HuH-7 (cell line): Measurements from ENCODE around the gene NAP1L2.
"Not testable (repeated sequence)": the region's sequence is repeated elsewhere in the genome, so short reads cannot be mapped to it uniquely, and the experiment has no call there.

ENCODE experiments used
- DNase-seq: peaks from one replicate; pipeline ENCODE4 v3.0.0; 2011; ENCODE audit warnings: low spot score

NAP1L2 gene

GRCh38 chrX:73214426-73215094, at the start of gene NAP1L2:
Gene NAP1L2, minus strand, starts transcription at chrX:73214851. Its CDS starts 359 bp downstream, at chrX:73214492.
- no peak for DNase-seq

- peak; percentile 5 for DNase-seq
These were observed 48.3 kb upstream of the NAP1L2 start for GRCh38 chrX:73262991-73263390.

GRCh38 chrX:73239242-73239641, 24.6 kb upstream of the NAP1L2 start:
- DNase-seq: no peak

GRCh38 chrX:73217621-73218020, 3.0 kb upstream of the NAP1L2 start:
- no peak for DNase-seq

- no peak for DNase-seq
These were observed 595 bp upstream of the NAP1L2 start for GRCh38 chrX:73215246-73215645.

GRCh38 chrX:73213734-73214425, 771 bp downstream of the NAP1L2 start:
- no peak for DNase-seq

GRCh38 chrX:73206366-73206765, 8.3 kb downstream of the NAP1L2 start:
- DNase-seq: no peak

- DNase-seq: no peak
These were observed 32.0 kb downstream of the NAP1L2 start for GRCh38 chrX:73182502-73183114.

GRCh38 chrX:73168945-73169344, 45.7 kb downstream of the NAP1L2 start:
- DNase-seq: not testable (repeated sequence)
